Endothelial cell of umbilical vein (primary cell): ENCODE data around the gene AP5S1. TPM values are rescaled to one million over a fixed set of nuclear protein-coding genes. Genes with fewer than 3 reads are reported as not detected.
A peak's percentile ranks its signal among the peaks of the same experiment; 100 is the strongest.

Source experiments
- BruUV-seq: library from RNA; stranded (reverse); fragments of 400-500 nt; replicated peaks from 2 replicates; lab custom pipeline; 2021; lab: Mats Ljungman, UMichigan
- CTCF ChIA-PET: fragments of 300-600, 350-600 bp; sonication (Branson Sonifier 250); formaldehyde crosslinking; loops from one replicate; lab custom pipeline; 2021; ENCODE audit warnings: antibody characterized with exemption, inconsistent platforms; lab: Charles Lee
- POLR2A ChIA-PET: fragments of 300-600, 350-600 bp; sonication (Branson Sonifier 250); formaldehyde crosslinking; loops from one replicate; lab custom pipeline; 2021; ENCODE audit warnings: antibody characterized with exemption, inconsistent platforms; lab: Charles Lee
- DNase-seq: peaks from one replicate; pipeline ENCODE4 v3.0.0-alpha.2; 2011; ENCODE audit warnings: low read depth, low spot score
- FAIRE-seq: peaks from 2 replicates; lab custom pipeline; 2011; peaks lifted over from hg19 to GRCh38; lab: Jason Lieb, UNC
- H2AFZ ChIP-seq: 2 replicates; pipeline ENCODE4 v1.6.0; 2012; ENCODE audit warnings: low read depth, low read length, control low read depth, inconsistent platforms
- H3K27ac ChIP-seq: 2 replicates; pipeline ENCODE4 v1.5.1; 2011; ENCODE audit warnings: low read depth, mild to moderate bottlenecking, control low read depth, low read length, moderate library complexity; ENCODE audit not compliant: insufficient read depth
- H3K27me3 ChIP-seq, 2 experiments: 2 replicates each; pipeline versions ENCODE4 v1.6.0 to v1.6.1; 2011; ENCODE audit warnings: low read length in 2 of 2, mixed read lengths in 1 of 2; ENCODE audit not compliant: control insufficient read depth in 2 of 2, insufficient read depth in 2 of 2
- H3K36me3 ChIP-seq, 2 experiments: 2 replicates in 1 of 2; 3 replicates in 1 of 2; pipeline ENCODE4 v1.5.1; 2011; ENCODE audit warnings: low read length in 2 of 2, mild to moderate bottlenecking in 1 of 2, moderate library complexity in 1 of 2; ENCODE audit not compliant: control insufficient read depth in 2 of 2, insufficient read depth in 2 of 2; ENCODE audit errors: extremely low read depth in 1 of 2
- H3K4me1 ChIP-seq: 3 replicates; pipeline ENCODE4 v1.5.1; 2011; ENCODE audit warnings: mild to moderate bottlenecking, low read length; ENCODE audit not compliant: control insufficient read depth, insufficient read depth; ENCODE audit errors: extremely low read depth
- H3K4me2 ChIP-seq: 2 replicates; pipeline ENCODE4 v1.6.1; 2011; ENCODE audit warnings: low read length, control low read depth, mixed read lengths; ENCODE audit not compliant: insufficient read depth
- H3K4me3 ChIP-seq, 3 experiments: fragments of 200-600 bp in 1 of 3; sonication (generic), shearing (Covaris generic) in 1 of 3; replicated peaks in 1 of 3; 2 replicates each; pipeline ENCODE4 v1.5.1; 2011 to 2016; ENCODE audit warnings: control low read depth in 3 of 3, low read length in 3 of 3, mild to moderate bottlenecking in 2 of 3, inconsistent platforms in 1 of 3, low read depth in 1 of 3, moderate library complexity in 1 of 3; ENCODE audit not compliant: insufficient read depth in 1 of 3
- H3K79me2 ChIP-seq: 2 replicates; pipeline ENCODE4 v1.6.0; 2012; ENCODE audit warnings: low read length, inconsistent platforms; ENCODE audit not compliant: control insufficient read depth, insufficient read depth
- H3K9ac ChIP-seq: replicated peaks from 2 replicates; pipeline ENCODE3; 2011; ENCODE audit warnings: low read length, control low read depth; ENCODE audit not compliant: insufficient read depth; ENCODE audit errors: extremely low read depth
- H3K9me1 ChIP-seq: replicated peaks from 3 replicates; pipeline ENCODE4 v1.6.0; 2011; ENCODE audit warnings: mild to moderate bottlenecking, low read length; ENCODE audit not compliant: control insufficient read depth, insufficient read depth; ENCODE audit errors: extremely low read depth
- H3K9me3 ChIP-seq: replicated peaks from 2 replicates; pipeline ENCODE4 v1.5.1; 2012; ENCODE audit warnings: low read length, inconsistent platforms; ENCODE audit not compliant: control insufficient read depth, insufficient read depth
- H4K20me1 ChIP-seq: replicated peaks from 2 replicates; pipeline ENCODE3; 2011; ENCODE audit warnings: mild to moderate bottlenecking, low read length; ENCODE audit not compliant: control insufficient read depth, insufficient read depth; ENCODE audit errors: extremely low read depth
- EZH2 ChIP-seq: IDR thresholded peaks from 2 replicates; pipeline ENCODE4 v1.6.1; 2012; ENCODE audit warnings: borderline replicate concordance, low read depth, mild to moderate bottlenecking, moderate library complexity, low read length, inconsistent platforms; ENCODE audit not compliant: severe bottlenecking
- FOS ChIP-seq: IDR thresholded peaks from 2 replicates; pipeline ENCODE4 v1.6.1; 2011; ENCODE audit warnings: mild to moderate bottlenecking, low read length, moderate library complexity, borderline replicate concordance; ENCODE audit not compliant: insufficient read depth
- GATA2 ChIP-seq: IDR thresholded peaks from 2 replicates; pipeline ENCODE4 v1.7.0; 2011; ENCODE audit warnings: low read depth, mild to moderate bottlenecking, moderate library complexity, mixed read lengths, low read length; ENCODE audit not compliant: insufficient read length, insufficient read depth
- JUN ChIP-seq: IDR thresholded peaks from 2 replicates; pipeline ENCODE4 v1.6.1; 2011; ENCODE audit warnings: borderline replicate concordance, low read depth; ENCODE audit not compliant: insufficient read length, insufficient read depth
- MYC ChIP-seq: IDR thresholded peaks from one replicate; pipeline ENCODE4 v1.6.1; 2011; ENCODE audit warnings: mild to moderate bottlenecking, low read depth, low read length
- POLR2A ChIP-seq: IDR thresholded peaks from 2 replicates; pipeline ENCODE4 v1.6.1; 2012; ENCODE audit warnings: low read depth, mild to moderate bottlenecking, control low read depth, low read length
- POLR2AphosphoS5 ChIP-seq: IDR thresholded peaks from 2 replicates; pipeline ENCODE4 v1.6.1; 2012; ENCODE audit warnings: low read depth, mild to moderate bottlenecking, control low read depth, low read length, moderate library complexity; ENCODE audit not compliant: insufficient read depth
- dilution Hi-C: fragments of 300-500 bp; cut with MboI; formaldehyde crosslinking; loops from one replicate; pipeline ENCODE4 v1.15.0; 2019; ENCODE audit warnings: low sequenced_read_pairs; ENCODE audit not compliant: extremely low pct_ligation_motif_present
- intact Hi-C: fragments of 100-400 bp; cut with micrococcal nuclease; formaldehyde crosslinking; loops from one replicate; pipeline ENCODE4 v1.10.0; 2022
- polyA plus RNA-seq, 4 experiments: library from polyadenylated mRNA; depleted of rRNA in 3 of 4; stranded (reverse) in 3 of 4; unstranded in 1 of 4; fragments of >200 nt; gene quantifications; 2 replicates each; pipeline versions ENCODE4 v1.2.1 to v1.2.3, GENCODE V29; 2011 to 2012; ENCODE audit warnings: missing spikeins in 1 of 4
- total RNA-seq: library from RNA; stranded (reverse); gene quantifications from 2 replicates; pipeline ENCODE4 v1.2.3, GENCODE V29; 2021
- TF ChIP-seq, protein P1 (sequence below): IDR thresholded peaks from 2 replicates; pipeline ENCODE4 v1.6.1; 2011; ENCODE audit not compliant: insufficient read depth, insufficient read length
- TF ChIP-seq, protein P2 (sequence below), 2 donors: IDR thresholded peaks; 1 replicate in 1 of 2; 2 replicates in 1 of 2; pipeline ENCODE4 v1.5.1; 2011; ENCODE audit warnings: low read length in 2 of 2, mild to moderate bottlenecking in 2 of 2, moderate library complexity in 2 of 2, control low read depth in 1 of 2, inconsistent platforms in 1 of 2, low read depth in 1 of 2; ENCODE audit not compliant: insufficient read depth in 1 of 2; ENCODE audit errors: extremely low read depth in 1 of 2

AP5S1 gene
- total and polyA plus RNA-seq, 2 donors (not counting 3 experiments of a cell fraction or from before 2014, with no cell fraction given): 15.7 to 22.0 TPM

GRCh38 chr20:3797226-3797545 is 23.2 kb upstream of the AP5S1 start:
- H3K4me1 ChIP-seq: peaks cover 20% of the 10 kb centered on the region
- ChIA-PET CTCF (no interaction called here), POLR2A (no interaction called here)
- peak overlapping the region; percentile 68 for H3K4me2 ChIP-seq
- H2AFZ ChIP-seq: no peak overlapping the region
- H3K36me3 ChIP-seq: peaks cover 0 to 12% of the 10 kb centered on the region in 2 experiments
- no peak overlapping the region for H3K27ac ChIP-seq
- FAIRE-seq (no peak), DNase-seq (no peak)
- TSS peak; percentile 35 for BruUV-seq
- dilution Hi-C loops (no loop called here), intact Hi-C loops (no loop called here)
- H3K9ac ChIP-seq: peak overlapping the region; percentile 58
- H3K9me1 ChIP-seq: no peaks in the 10 kb centered on the region
- TF ChIP-seq, protein P1, sequence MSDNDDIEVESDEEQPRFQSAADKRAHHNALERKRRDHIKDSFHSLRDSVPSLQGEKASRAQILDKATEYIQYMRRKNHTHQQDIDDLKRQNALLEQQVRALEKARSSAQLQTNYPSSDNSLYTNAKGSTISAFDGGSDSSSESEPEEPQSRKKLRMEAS: no peak
- TF ChIP-seq GATA2 (no peak), MYC (no peak), POLR2A (no peak), EZH2 (no peak)
- peak overlapping the region; percentile 66 to 90 (median 69) for H3K4me3 ChIP-seq
- peaks cover 25% of the 10 kb centered on the region for H3K79me2 ChIP-seq
- no peaks in the 10 kb centered on the region for H3K9me3 ChIP-seq
- H3K27me3 ChIP-seq: no peaks in the 10 kb centered on the region
- H4K20me1 ChIP-seq: no peaks in the 10 kb centered on the region

GRCh38 chr20:3797592-3798372 is 22.6 kb upstream of the AP5S1 start:
- BruUV-seq: no TSS peak
- Histone ChIP-seq H2AFZ (no peak overlapping the region), H3K4me1 (peaks cover 20% of the 10 kb centered on the region), H3K79me2 (peaks cover 25% of the 10 kb centered on the region), H3K36me3 (peaks cover 0 to 13% of the 10 kb centered on the region in 2 experiments), H3K4me2 (peak overlapping the region; percentile 68), H3K27me3 (no peaks in the 10 kb centered on the region), H3K27ac (no peak overlapping the region), H3K9me3 (no peaks in the 10 kb centered on the region), H3K9me1 (no peaks in the 10 kb centered on the region), H3K9ac (no peak overlapping the region), H3K4me3 (no peak overlapping the region), H4K20me1 (no peaks in the 10 kb centered on the region)
- intact Hi-C loops (no loop called here), dilution Hi-C loops (no loop called here)
- DNase-seq (no peak), FAIRE-seq (no peak)
- TF ChIP-seq, protein P1: no peak
- TF ChIP-seq EZH2 (no peak), JUN (no peak), MYC (no peak), GATA2 (no peak), POLR2A (no peak), FOS (no peak), POLR2AphosphoS5 (no peak)
- TF ChIP-seq, protein P2, sequence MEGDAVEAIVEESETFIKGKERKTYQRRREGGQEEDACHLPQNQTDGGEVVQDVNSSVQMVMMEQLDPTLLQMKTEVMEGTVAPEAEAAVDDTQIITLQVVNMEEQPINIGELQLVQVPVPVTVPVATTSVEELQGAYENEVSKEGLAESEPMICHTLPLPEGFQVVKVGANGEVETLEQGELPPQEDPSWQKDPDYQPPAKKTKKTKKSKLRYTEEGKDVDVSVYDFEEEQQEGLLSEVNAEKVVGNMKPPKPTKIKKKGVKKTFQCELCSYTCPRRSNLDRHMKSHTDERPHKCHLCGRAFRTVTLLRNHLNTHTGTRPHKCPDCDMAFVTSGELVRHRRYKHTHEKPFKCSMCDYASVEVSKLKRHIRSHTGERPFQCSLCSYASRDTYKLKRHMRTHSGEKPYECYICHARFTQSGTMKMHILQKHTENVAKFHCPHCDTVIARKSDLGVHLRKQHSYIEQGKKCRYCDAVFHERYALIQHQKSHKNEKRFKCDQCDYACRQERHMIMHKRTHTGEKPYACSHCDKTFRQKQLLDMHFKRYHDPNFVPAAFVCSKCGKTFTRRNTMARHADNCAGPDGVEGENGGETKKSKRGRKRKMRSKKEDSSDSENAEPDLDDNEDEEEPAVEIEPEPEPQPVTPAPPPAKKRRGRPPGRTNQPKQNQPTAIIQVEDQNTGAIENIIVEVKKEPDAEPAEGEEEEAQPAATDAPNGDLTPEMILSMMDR (IDR thresholded peaks at IDR 0.05; ENCODE audit: extremely low read depth in 1 of 2, insufficient read depth in 1 of 2, low read depth in 1 of 2, low read length in 2 of 2): no peak
- CTCF ChIA-PET: no interaction called here
- POLR2A ChIA-PET: no interaction called here
